Stimulated activated CD4-positive, alpha-beta T cell treated with anti-CD3 and anti-CD28 coated beads, Interleukin-1b, Interleukin-23, amount 100 ng/mL, for 48 hours (primary cell): ENCODE measurements around the gene COLEC11.
"Not testable (repeated sequence)": the region's sequence is repeated elsewhere in the genome, so short reads cannot be mapped to it uniquely, and the experiment has no call there.

Experiments
- DNase-seq: peaks from one replicate; pipeline ENCODE4 v3.0.0-alpha.2; 2020

Gene COLEC11

DNA sequence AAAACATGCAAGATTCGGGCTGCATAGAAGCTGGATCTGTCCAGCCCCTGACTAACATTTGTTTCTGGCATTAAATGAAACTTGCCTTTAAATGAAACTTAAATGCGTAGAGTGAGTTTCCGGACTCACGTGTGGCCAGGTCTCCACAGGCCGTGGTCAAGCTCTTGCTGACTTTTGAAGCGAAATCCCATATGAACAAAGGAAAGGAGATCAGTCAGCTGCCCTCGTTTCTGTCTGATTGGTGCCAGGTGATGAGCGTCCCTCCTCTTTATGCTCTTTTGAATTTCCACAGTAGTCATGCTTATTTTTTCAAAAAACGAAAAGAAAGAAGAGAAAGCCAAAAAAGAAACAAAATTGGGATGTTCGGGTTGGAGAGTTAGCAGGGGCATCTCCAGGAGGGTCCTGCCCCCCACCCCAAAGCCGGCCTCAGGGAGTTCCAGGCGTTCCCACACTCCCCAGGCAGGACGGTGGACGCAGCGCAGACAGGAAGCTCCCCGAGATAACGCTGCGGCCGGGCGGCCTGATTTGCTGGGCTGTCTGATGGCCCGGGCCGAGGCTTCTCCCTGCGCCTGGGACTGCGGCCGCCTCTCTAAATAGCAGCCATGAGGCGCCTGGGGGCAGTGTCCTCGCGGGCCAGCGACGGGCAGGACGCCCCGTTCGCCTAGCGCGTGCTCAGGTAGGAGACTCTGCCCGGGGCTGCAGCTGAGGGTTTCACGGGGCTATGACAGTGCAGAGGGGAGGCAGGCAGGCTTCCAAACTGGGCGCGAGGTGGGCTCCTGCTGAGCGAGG, at the start of gene COLEC11:
TSS of gene COLEC11 (plus strand) at position 620 of the 789 bp plus-strand sequence. CDS start 9,229 bp downstream, outside the sequence.
- DNase-seq = no peak

DNA sequence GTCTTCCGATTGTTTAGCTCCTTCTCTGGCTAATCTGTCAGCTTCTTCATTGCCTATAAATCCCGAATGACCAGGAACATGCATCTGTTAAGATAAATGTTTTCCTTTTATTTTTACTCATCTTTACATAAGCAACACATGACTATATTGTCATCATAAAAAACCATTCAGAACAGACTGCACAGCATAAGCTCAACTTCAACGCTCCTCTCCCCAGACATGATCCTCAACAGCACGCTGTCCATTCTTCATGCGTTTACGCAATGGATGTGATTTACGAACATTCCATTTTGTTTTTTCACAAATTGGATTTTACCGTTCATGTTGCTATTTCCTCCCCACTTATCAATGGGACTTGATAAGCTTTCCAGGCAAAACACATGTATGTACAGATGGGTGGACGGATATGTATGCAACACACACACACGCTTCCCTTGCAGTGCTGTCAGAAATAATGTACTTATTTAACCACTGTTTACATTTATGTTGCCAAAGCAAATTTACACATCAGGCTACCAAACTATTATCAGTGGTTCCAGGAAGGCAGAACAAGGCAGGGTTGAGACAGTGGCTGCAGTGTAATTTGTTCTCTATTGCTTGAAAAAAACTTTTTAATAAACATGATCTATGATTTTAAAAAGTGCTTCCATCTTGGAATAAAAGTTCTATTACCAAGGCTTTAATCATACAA, 49.0 kb upstream of the COLEC11 start:
- no peak for DNase-seq

DNA sequence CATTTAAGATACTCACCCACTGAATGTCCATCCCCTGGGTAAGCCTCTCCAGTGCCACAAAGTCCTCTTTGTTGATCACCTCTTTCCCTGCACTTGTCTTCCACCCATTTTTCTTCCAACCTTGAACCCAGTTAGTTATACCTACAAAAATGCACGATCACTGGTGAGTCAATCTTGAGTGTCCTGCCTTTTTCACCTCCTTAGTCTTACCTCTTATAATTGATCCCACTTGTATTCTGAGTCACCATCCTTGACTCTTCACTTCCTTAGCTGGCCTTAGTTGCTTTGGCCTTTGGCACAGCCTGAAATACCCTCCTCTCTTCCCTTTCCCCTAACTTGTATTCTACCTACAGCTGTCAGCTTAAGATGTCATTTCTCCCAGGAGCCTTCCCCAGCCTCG, 47.0 kb upstream of the COLEC11 start:
- DNase-seq = no peak

DNA sequence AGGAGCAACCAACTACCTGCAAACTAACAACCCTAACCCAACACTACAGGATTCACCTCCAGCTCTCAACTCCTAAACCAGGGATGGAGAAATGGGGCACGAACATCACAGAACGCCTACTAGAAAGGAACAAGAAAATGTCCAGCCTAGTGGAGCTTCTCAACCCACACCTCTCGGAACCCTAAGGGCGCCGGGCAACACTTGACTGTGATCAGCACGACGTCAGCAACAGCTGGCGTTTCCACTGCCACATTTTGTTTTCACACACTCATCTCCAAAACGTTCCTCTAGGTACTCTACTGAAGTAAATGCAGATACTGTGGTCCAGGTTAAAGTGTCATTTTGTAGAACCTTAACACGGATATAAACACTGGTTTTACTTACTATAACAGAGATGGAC, 41.0 kb upstream of the COLEC11 start:
- DNase-seq = no peak

DNA sequence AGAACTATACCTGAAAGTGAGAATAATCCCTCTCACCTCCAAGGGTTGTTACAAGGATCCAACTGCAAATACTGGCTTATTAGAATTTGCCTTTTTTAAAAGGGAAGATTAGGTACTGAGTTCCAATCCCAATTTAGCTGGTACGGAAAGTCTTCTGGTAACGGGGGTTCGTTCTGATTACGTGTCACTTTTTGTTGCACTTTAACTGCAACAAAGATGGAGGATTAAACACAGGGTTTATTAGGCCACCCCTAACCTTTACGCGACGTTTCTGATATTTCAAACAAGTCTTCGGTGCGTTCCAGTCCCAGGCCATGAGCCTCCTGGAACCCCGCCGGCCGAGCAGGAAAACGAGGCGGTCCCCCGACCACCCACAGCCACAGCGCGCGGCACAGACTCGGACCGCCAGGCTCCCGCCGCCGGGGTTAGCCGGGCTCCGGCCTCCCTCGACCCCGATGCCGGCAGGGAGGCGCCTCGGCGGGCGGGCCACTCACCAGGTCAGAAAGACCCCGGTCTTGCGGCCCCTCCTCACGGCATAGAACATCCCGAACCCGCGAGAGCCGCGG, 37.2 kb upstream of the COLEC11 start:
- no peak for DNase-seq

DNA sequence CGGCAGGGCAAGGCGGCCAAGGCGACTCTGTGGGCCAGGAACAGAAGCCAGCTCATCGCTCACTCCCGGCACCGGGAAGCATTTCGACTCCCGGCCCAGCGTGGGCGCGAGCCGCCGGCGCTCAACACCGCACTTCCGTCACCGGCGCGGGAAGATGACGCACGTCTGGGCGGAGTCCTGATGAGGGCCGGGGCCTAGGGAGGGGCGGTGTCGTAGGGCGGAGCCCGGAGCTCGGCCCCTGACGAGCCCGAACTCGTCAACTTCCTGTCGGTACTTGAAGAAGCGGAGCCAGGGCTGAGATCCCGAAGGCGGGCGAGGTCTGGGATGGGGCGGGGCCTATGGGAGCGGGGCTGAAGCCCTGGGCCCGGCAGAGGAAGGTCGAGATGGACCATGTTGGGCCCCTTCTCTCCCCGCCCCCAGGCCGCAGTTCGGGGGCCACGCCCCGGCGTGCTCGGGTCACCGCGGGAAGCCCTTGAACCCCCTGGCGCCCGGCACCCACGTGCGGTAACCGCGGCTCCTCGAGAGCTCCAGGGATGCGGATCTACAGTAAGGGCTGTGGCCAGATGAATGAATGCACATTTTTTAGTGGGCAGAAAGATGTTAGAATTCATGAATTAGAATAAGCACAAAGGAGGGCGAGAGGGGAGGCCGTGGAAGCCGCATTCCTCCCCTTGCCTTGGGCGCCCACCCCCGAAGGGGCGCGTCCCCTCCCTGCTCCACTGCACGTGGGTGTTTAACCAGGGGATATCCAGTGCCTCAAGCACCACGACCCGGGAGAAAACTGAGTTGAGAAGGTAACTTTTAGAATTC, 36.5 kb upstream of the COLEC11 start, which contains the start of gene RNASEH1:
TSS of gene RNASEH1 (minus strand) at position 129 of the 810 bp plus-strand sequence. CDS start at position 56, 73 bp downstream.
- DNase-seq = peak; percentile 98

DNA sequence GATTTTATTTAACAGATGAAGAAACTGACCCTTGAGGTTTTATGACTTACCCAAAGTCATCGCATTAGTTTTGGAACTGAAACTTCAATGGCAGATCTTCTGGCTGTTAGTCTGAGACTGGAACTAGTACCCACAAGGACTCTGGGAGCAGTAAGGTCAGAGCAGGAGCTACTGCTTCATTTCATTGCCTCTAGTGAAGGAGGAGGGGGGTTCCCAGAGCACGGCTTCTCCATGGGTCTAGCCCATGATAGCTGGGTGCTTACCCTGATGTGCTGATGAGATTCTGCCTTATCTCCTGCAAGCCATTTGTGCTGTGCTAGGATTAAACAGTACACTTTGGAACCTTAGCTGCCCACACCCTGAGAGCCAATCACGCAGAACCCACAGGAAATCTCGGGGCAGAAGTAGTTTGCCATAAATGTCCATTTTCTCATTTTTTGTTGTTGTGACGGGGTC, 31.4 kb upstream of the COLEC11 start:
- no peak for DNase-seq

DNA sequence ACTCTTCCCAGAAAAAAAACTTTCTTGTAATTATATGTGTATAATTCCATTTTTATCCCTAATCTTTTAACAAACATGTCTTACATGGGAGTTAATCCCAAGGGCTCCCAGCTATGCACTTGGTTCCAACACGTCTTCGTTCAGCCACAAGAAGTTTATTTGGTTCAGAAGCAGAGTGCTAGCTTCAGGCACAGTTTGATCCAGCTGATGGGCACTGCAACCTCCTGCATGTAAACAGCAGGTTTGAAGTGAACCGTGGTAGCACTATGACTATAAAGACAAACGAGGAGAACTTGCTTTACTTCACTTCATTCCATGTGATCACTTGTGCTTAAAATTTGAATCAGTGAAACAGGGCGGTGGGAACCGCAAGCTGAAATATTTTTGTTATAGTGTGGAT, 29.8 kb upstream of the COLEC11 start:
- DNase-seq = no peak

DNA sequence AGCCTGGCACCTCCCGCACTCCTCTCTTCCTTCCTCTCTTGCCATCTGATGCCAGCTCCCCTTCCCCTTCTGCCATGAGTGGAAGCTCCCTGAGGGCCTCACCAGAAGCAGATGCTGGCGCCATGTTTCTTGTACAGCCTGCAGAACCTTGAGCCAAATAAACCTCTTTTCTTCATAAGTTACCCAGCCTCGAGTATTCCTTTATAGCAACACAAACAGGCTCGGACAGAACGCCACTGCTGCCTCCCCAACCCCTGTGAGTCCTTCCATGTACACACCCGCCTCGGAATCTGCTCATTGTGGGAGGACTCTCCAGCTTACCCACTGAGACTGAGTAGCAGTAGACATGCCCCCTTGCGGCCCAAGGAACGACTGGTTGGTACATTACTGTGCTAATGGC, 28.1 kb upstream of the COLEC11 start:
- no peak for DNase-seq

DNA sequence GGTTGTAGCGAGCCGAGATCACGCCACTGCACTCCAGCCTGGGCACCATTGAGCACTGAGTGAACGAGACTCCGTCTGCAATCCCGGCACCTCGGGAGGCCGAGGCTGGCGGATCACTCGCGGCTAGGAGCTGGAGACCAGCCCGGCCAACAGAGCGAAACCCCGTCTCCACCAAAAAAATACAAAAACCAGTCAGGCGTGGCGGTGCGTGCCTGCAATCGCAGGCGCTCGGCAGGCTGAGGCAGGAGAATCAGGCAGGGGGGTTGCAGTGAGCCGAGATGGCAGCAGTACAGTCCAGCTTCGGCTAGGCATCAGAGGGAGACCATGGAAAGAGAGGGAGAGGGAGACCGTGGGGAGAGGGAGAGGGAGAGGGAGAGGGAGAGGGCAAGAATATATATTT, 25.3 kb upstream of the COLEC11 start:
- DNase-seq = not testable (repeated sequence)

DNA sequence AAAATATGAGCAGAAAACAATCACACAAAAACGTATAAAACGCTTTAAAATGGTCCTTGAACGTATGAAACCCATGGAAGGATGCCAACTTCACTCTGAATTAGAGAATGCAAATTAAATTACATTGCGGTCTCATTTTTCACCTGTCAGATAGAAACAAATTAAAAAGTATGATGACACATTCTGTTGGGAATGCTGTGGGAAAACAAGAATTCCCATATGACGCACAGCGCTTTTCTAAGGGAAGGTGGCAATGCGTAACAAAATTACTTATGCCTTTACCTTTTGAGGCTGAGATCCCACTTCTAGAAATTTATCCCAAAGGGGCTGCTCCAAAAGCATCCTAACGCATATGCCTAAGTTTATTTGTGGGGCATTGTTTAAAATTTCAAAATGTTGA, 23.6 kb upstream of the COLEC11 start:
- no peak for DNase-seq

DNA sequence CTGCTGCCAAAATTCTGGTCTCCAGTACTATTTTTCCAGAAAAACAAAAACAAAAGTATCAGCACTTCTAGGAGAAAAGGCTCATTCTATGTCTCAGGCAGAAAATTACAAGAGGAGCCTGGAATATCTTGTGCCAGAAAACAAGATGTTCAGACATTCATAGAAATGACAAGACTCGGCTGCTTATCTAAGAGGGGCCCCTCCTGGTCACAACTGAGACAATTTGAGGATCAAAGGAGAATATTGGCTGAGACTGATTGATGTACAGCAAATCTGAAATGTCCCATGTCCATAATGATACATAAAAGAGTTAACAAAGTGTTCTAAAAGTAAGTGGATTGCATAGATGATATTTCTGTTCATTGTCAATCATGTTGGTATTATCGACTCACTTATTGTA, 22.3 kb upstream of the COLEC11 start:
- DNase-seq = no peak

DNA sequence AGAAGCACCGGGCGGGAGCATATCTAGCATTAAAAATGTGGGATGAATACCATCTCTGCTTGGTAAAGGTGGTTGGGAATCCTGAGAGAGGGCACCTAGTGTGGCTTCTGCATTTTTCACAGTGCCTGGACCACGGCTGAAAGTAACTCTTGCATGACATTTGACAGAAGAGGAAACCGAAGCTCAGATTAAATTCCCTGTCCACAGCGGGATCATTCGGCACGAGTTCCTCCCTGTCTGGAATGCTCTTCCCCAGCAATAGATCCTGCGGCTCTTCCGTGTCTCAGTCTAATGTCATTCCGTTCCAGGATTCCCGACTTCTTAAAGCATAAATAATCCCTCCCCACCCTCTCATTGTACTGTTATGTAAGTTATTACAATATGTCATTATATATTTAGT, 20.8 kb upstream of the COLEC11 start:
- no peak for DNase-seq

DNA sequence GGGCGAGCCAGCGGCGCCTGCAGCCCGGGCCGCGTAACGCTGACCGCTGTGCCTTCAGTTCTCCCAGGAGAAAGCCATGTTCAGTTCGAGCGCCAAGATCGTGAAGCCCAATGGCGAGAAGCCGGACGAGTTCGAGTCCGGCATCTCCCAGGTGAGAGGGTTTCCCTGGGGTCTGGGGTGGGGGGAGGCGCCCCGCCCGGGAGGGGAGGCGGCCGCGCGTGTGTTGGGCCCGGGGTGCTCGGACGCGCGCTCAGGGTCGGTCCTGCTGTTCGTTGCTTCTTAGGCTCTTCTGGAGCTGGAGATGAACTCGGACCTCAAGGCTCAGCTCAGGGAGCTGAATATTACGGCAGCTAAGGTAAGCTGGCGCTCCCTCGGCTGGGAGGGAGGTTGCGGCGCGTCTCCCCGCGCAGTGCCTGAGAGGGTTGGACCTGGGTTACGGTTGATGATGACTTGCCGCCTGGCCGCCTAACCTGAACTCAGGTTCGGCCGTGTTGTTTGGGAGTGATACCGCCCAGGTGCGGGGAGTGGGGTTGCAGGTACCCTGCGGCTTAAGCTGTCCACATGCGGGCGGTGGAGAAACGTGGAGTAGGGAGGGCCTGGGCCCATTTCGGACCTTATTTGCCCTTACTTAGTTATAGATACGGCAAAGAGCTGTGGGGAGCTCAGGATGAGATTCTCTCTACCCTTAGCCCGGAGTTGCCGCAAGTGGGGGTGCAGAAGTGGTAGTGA, 19.2 kb upstream of the COLEC11 start:
- DNase-seq = peak; percentile 21

DNA sequence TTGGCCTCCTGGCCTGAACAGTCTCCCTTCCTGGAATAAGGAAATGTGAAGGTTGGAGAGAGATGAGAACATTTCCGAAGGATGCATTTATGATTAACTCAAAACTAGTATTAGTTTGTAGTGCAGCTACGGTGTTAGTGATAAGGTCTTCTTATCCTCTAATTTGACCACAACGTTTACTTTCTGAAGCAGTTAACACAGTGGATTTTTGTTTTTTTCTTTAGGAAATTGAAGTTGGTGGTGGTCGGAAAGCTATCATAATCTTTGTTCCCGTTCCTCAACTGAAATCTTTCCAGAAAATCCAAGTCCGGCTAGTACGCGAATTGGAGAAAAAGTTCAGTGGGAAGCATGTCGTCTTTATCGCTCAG, 18.7 kb upstream of the COLEC11 start:
- DNase-seq = not testable (repeated sequence)

DNA sequence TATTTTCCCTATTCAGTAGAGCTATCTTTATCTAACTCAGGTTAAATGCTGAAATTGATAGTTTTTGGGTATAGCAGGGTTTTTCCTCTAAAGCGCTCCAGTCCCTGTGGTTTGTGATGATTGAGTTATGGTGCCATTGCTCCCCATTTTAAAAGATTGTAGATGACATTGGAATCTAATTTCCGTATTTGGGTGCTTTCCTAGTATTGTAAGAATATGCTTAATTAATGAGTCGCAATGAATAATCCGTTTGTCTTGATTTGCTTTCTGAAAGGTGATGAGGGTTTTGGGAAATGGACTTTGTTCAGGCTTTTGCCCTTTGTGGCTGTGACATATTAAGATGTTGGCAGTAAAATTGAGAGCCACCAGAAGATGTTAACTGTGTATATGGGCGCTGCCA, 15.9 kb upstream of the COLEC11 start:
- no peak for DNase-seq

DNA sequence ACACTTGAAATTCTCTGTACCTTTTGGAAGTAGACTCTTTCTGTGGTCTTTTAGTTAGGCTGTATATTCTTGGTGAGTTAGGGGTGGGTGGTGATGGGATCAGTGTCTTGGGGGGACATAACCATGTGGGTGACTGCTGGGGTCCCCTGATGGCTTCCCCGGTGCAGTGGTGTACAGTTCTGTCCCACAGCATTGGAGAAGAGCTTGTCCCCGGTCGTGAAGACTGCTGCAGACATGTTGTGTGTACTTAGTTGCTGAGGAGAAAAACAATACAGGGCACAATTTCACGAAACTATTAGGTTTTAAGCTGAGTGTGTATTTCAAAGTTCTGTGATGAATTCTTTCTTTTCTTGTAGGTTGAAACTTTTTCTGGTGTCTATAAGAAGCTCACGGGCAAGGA, 14.5 kb upstream of the COLEC11 start:
- no peak for DNase-seq

DNA sequence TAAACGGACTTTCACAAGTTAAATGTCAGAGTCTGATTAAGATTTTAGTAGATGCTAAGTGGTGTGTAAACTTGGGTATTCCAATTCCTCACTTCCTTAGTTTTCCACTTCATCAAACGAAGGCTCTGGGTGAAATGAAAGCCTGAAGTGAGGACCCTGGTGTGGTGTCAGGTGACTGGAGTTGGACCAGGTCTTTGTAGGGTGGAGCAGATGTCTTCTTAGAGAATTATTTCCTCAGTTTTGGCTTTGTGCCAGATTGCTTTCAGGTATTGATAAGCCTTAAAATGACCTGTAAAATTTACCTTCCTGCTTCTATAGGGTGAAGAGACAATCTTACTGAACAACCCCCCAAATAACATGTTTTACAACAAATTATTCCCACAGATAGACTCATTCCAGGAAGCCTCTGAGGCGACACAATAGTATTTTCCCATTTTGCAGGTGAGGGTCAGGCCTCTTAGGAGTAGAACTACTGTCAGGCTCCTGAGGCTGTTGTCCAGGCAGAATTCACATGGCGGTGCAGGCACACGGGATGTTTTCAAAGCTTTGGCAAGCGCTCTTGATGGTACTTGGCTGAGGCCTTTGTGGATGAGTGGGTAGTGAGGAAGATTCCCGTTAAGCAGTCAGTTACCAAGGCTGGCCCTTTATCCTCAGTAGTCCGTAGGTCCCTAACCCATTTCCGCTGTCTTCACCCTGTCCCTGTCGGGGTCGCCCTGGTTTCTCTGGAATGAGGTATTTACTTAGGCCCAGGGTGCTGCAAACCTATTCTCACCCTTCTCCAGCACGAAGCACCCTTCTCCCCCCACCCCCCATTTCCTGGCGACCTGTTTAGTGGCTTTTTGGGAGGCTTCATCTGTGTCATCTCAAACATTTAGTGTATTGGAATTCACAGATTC, 13.3 kb upstream of the COLEC11 start:
- no peak for DNase-seq

DNA sequence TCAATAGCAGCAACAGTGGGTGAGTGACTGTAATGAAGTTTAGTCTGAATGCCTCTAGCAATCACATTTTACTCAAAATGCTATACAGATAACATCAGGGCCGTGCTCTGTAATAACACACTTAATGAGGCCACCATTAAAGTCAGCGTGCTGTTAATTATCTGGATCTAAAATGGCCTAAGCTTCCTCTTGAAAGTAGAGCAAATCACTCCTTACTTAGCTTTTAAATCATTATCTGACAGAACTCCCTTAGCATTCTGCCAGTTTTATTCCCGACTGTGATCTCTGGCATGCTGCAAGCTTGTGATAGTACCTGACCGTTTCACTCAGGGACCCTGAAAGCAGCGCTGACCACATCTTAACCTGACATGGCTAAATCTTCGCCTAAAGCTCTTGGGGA, 10.8 kb upstream of the COLEC11 start:
- DNase-seq = no peak

DNA sequence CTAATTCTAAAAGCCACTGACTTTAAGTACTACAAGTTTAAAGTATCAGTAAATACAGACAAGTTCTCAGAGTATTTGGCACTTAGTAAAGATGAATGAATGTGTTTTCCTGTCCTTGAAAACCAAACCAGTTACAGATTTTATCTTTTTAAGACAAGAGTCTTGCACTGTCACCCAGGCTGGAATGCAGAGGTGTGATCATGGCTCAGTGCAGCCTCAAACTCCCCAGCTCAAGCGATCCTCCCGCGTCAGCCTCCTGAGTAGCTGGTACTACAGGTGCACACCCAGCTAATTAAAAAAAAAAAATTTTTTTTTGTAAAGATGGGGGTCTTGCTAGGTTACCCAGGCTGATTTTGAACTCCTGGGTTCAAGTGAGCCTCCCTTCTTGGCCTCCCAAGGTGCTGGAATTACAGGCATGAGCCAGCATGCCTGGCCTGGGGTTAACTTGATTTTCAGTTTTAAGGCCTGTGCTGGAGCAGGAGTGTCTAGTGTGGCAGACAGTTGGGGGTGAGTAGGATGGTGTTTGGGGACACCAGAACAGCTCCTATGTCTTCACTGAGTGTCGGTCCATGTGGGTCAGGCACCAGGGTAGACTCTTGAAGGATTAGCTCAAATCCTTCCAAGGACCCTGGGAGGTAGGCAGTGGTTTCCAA, 10.2 kb upstream of the COLEC11 start:
- no peak for DNase-seq
